Measurements from ENCODE around the gene TSPEAR. TPM values are rescaled to one million over a fixed set of nuclear protein-coding genes. Genes with fewer than 3 reads are reported as not detected.

The TSPEAR gene
- total RNA-seq, 2 donors from 2014 or later, result 0.85 TPM; not detected in 1

DNA sequence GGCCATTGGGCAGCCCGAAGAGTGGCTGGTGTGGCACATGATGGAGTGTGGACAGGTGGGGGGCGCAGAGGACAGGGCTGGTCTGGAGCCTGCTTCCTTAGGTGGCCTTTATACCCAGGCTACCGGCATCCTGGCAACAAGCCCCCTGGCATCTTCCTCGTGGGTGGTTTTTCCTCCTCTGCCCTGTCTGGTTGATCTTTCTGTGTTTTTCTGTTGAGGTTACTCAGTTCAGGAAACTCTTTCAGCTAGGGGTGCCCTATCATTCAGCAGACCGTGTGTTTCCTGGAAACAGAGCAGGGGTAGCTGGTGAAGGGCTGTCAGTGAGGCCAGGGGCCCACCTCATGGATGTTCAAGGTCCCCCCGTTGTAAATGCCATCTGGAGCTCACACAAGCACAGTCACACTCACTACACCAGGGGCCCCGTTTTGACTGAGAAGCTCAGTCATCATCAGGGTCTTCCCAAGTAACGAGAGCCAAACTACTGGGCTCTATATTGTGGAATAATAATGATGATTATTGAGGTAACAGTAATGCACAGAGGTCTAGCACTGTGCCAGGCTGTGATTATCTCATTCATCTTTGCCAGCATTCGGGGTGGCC is 56.7 kb downstream of the TSPEAR start, which contains the start of gene KRTAP12-4:
KRTAP12-4 (minus strand) TSS at position 84 of the 600 bp plus-strand sequence; CDS start at position 39, 45 bp downstream.
- TF ChIP-seq CTCF (IDR thresholded peaks at IDR 0.05), result no peak
- no peak for TF ChIP-seq POLR2A (IDR thresholded peaks at IDR 0.05)
- TF ChIP-seq POLR2AphosphoS5 (IDR thresholded peaks at IDR 0.05), result no peak
- H3K9me3 ChIP-seq, result no peaks in the 10 kb centered on the region
- H3K36me3 ChIP-seq, result no peaks in the 10 kb centered on the region
- 82% methylated on average over 8 of the region's 9 CpGs for WGBS
- intact Hi-C loops (cut with DNase I), result no loop called here
- no peaks in the 10 kb centered on the region for H3K27me3 ChIP-seq (replicated peaks; ENCODE audit: insufficient read depth)
- no peak within 1 kb of the TSS for H3K4me3 ChIP-seq
- H3K27ac ChIP-seq, result no peak within 1 kb of the TSS
- no peaks in the 10 kb centered on the region for H3K4me1 ChIP-seq (replicated peaks)
- no peak for DNase-seq (ENCODE audit: low spot score)

DNA sequence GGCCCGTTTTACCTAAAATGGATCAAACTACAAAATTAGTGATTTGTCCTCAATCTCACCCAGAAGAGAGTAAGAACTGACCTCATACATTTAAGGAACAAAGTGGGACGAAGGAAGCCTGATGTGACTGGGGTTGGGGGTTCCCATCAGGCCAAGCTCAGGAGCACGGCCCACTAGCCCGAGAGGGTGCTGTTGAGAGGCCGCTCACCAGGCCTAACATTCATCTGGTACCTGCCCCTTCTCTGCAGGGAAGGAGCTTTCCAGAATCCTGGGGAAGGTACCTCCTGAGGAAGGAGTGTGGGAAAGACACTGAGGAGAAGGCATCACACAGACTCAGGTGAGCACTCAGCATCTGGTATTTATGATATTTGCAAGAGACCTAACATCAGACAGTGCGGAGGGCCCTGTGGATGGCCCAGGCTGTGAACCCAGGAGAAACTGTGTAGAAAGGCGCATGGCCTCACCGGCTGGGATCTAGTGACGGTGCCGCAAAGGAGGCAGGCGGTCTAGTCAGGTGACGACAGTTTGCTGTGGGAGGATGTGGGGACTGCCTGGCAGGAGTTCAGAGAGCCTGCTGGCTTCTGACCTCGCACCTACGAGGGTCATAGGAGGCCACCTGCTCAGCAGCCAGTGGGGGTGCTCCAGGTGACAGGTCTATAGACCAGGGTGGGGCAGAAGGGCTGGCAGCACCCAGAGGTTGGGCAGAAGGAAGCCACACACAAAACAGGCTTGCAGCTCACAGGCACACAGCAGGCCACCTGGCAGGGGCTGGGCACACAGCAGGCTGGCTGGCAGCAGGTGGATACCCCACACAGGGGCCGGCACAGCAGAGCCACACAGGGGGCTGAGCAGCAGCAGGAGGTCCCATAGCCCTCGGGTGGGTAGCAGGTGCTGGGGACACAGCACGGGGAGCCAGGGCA is 57.5 kb downstream of the TSPEAR start:
- no peak overlapping the region for H3K4me3 ChIP-seq
- H3K4me1 ChIP-seq (replicated peaks), result no peaks in the 10 kb centered on the region
- H3K27me3 ChIP-seq (replicated peaks; ENCODE audit: insufficient read depth), result no peaks in the 10 kb centered on the region
- intact Hi-C loops (cut with DNase I), result no loop called here
- no peak for DNase-seq (ENCODE audit: low spot score)
- H3K9me3 ChIP-seq, result no peaks in the 10 kb centered on the region
- no peaks in the 10 kb centered on the region for H3K36me3 ChIP-seq
- WGBS, result 78% methylated on average over 17 of the region's 17 CpGs
- TF ChIP-seq POLR2AphosphoS5 (IDR thresholded peaks at IDR 0.05) (no peak), CTCF (IDR thresholded peaks at IDR 0.05) (no peak), POLR2A (IDR thresholded peaks at IDR 0.05) (no peak)
- no peak overlapping the region for H3K27ac ChIP-seq

GRCh38 chr21:44653123-44653522 is 58.2 kb downstream of the TSPEAR start:
- Histone ChIP-seq H3K27ac (no peak overlapping the region), H3K9me3 (no peaks in the 10 kb centered on the region), H3K4me1 (replicated peaks) (no peaks in the 10 kb centered on the region), H3K4me3 (no peak overlapping the region), H3K36me3 (no peaks in the 10 kb centered on the region), H3K27me3 (replicated peaks; ENCODE audit: insufficient read depth) (no peaks in the 10 kb centered on the region)
- TF ChIP-seq POLR2A (IDR thresholded peaks at IDR 0.05) (no peak), CTCF (IDR thresholded peaks at IDR 0.05) (no peak), POLR2AphosphoS5 (IDR thresholded peaks at IDR 0.05) (no peak)
- no peak for DNase-seq (ENCODE audit: low spot score)
- 65% methylated on average over 14 of the region's 14 CpGs for WGBS
- intact Hi-C loops (cut with DNase I), result no loop called here

DNA sequence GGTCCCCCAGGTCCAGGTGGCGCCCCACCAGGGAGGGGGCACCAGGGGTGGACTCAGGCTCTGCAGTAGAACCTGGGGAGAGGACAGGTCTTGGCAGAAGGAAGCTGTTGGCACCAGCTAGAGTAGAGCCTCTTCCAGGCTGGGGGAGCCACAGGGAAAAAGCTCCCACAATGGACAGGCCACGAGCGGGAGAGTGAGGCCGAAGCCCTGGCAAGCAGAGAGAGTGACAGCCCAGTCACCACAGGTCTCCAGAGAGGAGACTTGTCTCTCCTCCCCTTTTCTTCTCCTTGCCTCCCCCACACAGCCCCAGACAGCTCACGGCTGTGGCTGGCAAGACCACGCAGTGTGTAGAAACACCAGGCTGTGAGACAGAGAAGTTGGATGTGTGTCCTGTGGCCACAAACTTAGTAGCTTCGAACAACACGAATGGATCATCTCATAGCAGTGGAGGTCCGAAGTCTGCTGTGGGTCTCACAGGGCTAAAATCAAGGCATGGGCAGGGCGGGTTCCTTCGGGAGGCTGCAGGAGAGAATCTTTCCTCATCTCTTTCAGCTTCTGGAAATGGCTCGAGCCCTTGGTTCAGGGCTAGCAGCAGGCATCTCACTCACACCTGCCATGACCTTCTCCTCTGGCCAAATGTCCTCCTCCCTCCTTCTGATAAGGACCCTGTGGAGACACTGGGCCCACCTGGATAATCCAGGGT is 60.2 kb downstream of the TSPEAR start:
- H3K27ac ChIP-seq, result no peak overlapping the region
- no peak for TF ChIP-seq POLR2AphosphoS5 (IDR thresholded peaks at IDR 0.05)
- TF ChIP-seq CTCF (IDR thresholded peaks at IDR 0.05), result no peak
- no peak for TF ChIP-seq POLR2A (IDR thresholded peaks at IDR 0.05)
- no peaks in the 10 kb centered on the region for H3K27me3 ChIP-seq (replicated peaks; ENCODE audit: insufficient read depth)
- no peak overlapping the region for H3K4me3 ChIP-seq
- intact Hi-C loops (cut with DNase I), result no loop called here
- H3K4me1 ChIP-seq (replicated peaks), result no peaks in the 10 kb centered on the region
- 91% methylated on average over 12 of the region's 12 CpGs for WGBS
- H3K9me3 ChIP-seq, result no peaks in the 10 kb centered on the region
- no peaks in the 10 kb centered on the region for H3K36me3 ChIP-seq
- DNase-seq (ENCODE audit: low spot score), result no peak

Measured in prostate gland (tissue), 2 donors.